ENCODE data around the gene ATP13A4. TPM values are rescaled to one million over a fixed set of nuclear protein-coding genes. Genes with fewer than 3 reads are reported as not detected.

Gene ATP13A4
- total RNA-seq, 1 donor from 2014 or later = not detected

DNA sequence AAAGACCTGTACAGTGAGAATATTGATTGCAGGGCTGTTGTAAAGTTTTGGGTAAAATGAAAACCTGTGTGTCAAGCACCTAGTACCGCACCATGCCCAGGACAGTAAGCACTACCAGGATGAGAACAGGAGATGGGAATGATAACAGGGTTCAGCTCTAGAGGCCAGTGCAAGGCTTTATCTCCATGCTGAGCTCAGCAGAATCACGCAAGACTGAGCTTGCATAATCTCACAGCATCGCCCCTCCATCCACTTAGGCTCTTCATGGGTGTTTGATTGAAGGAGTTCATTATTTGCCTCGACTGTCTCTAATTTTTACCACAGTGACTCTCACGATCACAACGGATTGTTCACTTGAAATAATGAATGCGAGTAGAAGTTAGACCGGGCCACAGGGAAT is 179.1 kb downstream of the ATP13A4 start:
- TF ChIP-seq CTCF (IDR thresholded peaks at IDR 0.05) = no peak
- no peak for DNase-seq (ENCODE audit: low spot score in 2 of 2)
- intact Hi-C loops (cut with DNase I) = no loop called here
- Histone ChIP-seq H3K4me3 (no peak overlapping the region), H3K27me3 (no peaks in the 10 kb centered on the region), H3K4me1 (no peaks in the 10 kb centered on the region), H3K36me3 (no peaks in the 10 kb centered on the region), H3K27ac (no peak overlapping the region), H3K9me3 (no peaks in the 10 kb centered on the region)

DNA sequence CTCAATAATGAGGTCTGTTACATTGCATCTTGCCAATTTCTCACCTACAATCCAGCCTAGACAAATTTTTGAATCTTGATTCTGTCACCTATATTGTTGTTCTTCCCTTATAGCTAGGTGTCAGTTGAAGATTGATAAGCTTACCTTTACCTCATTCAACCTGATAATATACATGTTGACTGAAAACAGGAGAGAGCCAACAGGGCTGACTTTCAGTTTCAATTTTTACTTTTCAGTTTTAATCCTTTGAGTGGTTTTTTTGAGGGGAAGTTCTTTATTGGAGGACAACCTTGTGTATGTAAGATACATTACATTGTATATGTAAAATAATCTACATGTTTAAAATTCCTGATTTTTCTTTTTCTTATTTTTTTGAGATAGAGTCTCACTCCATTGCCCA is 181.9 kb downstream of the ATP13A4 start:
- no peaks in the 10 kb centered on the region for H3K27me3 ChIP-seq
- no peaks in the 10 kb centered on the region for H3K9me3 ChIP-seq
- no peak overlapping the region for H3K27ac ChIP-seq
- H3K4me3 ChIP-seq = no peak overlapping the region
- H3K4me1 ChIP-seq = no peaks in the 10 kb centered on the region
- DNase-seq (ENCODE audit: low spot score in 2 of 2) = no peak
- H3K36me3 ChIP-seq = no peaks in the 10 kb centered on the region
- no peak for TF ChIP-seq CTCF (IDR thresholded peaks at IDR 0.05)
- intact Hi-C loops (cut with DNase I) = no loop called here

DNA sequence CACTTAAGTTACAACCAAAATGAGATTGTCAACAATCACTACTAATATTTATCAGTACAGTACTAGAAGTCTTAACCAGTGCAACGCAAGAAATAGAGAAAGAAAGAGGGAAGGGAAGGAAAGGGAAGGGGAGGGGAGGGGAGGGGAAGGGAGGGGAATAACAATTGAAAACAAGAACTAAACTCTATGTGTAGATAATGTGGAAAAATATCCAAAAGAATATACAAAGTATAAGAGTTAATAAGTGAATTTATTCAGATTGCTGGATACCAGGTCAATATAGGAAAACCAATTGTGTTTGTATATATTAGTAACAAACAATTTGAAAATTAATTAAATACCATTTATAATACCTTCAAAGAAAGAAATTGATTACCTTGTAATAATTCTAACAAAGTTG is 186.8 kb downstream of the ATP13A4 start:
- Histone ChIP-seq H3K9me3 (no peaks in the 10 kb centered on the region), H3K27ac (no peak overlapping the region), H3K27me3 (no peaks in the 10 kb centered on the region), H3K4me1 (no peaks in the 10 kb centered on the region), H3K4me3 (no peak overlapping the region), H3K36me3 (no peaks in the 10 kb centered on the region)
- no peak for TF ChIP-seq CTCF (IDR thresholded peaks at IDR 0.05)
- DNase-seq (ENCODE audit: low spot score in 2 of 2) = no peak
- intact Hi-C loops (cut with DNase I) = no loop called here

DNA sequence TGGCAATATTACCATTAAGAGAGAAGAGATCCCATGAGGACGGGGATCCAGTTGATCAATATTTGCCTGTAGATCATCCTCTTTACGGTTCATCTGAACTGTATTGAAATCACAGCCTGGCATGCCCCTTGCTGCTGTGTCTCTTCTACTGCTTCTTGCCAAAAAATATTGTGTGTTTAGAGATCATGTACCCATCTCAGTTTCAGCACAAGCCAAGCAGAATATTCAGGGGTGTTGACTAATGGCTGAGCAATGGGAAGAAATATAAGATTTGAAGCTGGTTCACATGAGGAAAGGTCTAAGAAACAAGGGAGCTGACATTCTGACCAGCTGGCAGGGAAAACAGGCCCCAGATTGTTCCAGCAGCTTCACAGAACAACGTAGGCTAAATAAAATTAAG is 197.4 kb downstream of the ATP13A4 start:
- Histone ChIP-seq H3K27me3 (no peaks in the 10 kb centered on the region), H3K4me3 (no peak overlapping the region), H3K36me3 (no peaks in the 10 kb centered on the region), H3K27ac (no peak overlapping the region), H3K4me1 (no peaks in the 10 kb centered on the region), H3K9me3 (no peaks in the 10 kb centered on the region)
- TF ChIP-seq CTCF (IDR thresholded peaks at IDR 0.05) = no peak
- no peak for DNase-seq (ENCODE audit: low spot score in 2 of 2)
- intact Hi-C loops (cut with DNase I) = no loop called here

DNA sequence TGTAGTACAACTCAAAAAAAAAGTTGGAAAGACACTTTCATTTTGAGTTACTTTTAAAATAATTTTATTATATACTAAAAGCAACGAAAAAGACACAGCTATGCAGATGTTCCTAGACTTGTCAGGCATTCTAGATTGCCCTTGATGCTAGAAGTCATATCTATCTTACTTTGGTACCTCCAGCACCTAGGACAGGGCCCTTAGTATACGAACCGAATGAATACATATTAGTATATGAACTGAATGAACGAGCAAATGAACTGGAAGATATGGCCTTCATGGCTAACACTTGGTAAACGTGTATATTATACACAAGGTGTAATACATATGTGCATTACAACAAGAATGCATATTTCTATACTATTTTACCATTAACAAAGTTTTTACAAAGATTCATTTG is 200.3 kb downstream of the ATP13A4 start:
- H3K4me1 ChIP-seq = no peaks in the 10 kb centered on the region
- no peak for DNase-seq (ENCODE audit: low spot score in 2 of 2)
- no peaks in the 10 kb centered on the region for H3K27me3 ChIP-seq
- intact Hi-C loops (cut with DNase I) = no loop called here
- no peaks in the 10 kb centered on the region for H3K9me3 ChIP-seq
- no peaks in the 10 kb centered on the region for H3K36me3 ChIP-seq
- no peak overlapping the region for H3K4me3 ChIP-seq
- no peak for TF ChIP-seq CTCF (IDR thresholded peaks at IDR 0.05)
- H3K27ac ChIP-seq = no peak overlapping the region

Other genes with a start within 250 kb of the ATP13A4 start
- gene ATP13A5, start 176.1 kb downstream of the ATP13A4 start, total RNA-seq = not detected
- gene OPA1, start 38.3 kb upstream of the ATP13A4 start, total RNA-seq = 19.5 TPM